ENCODE results near the gene MYD88. TPM values are rescaled to one million over a fixed set of nuclear protein-coding genes. Genes with fewer than 3 reads are reported as not detected.

The MYD88 gene
- total and polyA plus RNA-seq, 3 donors from 2014 or later: 18.7 to 30.1 (median 22.3) TPM

DNA sequence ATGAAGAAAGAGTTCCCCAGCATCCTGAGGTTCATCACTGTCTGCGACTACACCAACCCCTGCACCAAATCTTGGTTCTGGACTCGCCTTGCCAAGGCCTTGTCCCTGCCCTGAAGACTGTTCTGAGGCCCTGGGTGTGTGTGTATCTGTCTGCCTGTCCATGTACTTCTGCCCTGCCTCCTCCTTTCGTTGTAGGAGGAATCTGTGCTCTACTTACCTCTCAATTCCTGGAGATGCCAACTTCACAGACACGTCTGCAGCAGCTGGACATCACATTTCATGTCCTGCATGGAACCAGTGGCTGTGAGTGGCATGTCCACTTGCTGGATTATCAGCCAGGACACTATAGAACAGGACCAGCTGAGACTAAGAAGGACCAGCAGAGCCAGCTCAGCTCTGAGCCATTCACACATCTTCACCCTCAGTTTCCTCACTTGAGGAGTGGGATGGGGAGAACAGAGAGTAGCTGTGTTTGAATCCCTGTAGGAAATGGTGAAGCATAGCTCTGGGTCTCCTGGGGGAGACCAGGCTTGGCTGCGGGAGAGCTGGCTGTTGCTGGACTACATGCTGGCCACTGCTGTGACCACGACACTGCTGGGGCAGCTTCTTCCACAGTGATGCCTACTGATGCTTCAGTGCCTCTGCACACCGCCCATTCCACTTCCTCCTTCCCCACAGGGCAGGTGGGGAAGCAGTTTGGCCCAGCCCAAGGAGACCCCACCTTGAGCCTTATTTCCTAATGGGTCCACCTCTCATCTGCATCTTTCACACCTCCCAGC, 2.9 kb downstream of the MYD88 start:
- Histone ChIP-seq H3K4me3 (no peak overlapping the region), H3K27ac (no peak overlapping the region), H3K4me1 (peaks cover 14% of the 10 kb centered on the region), H3K27me3 (no peaks in the 10 kb centered on the region), H3K9me3 (no peaks in the 10 kb centered on the region), H3K36me3 (ENCODE audit: low read depth, missing control alignments) (no peaks in the 10 kb centered on the region)
- TF ChIP-seq POLR2A (IDR thresholded peaks at IDR 0.05): no peak
- no peak for TF ChIP-seq CTCF (IDR thresholded peaks at IDR 0.05)
- WGBS, 2 donors: 82 to 95% methylated on average over 3 to 7 of the region's 7 CpGs
- no peak for DNase-seq
- intact Hi-C loops (cut with DNase I; ENCODE audit: low total_unique reads): no loop called here

DNA sequence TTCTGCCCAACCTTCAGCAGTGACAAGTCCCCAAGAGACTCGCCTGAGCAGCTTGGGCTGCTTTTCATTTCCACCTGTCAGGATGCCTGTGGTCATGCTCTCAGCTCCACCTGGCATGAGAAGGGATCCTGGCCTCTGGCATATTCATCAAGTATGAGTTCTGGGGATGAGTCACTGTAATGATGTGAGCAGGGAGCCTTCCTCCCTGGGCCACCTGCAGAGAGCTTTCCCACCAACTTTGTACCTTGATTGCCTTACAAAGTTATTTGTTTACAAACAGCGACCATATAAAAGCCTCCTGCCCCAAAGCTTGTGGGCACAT, 3.5 kb downstream of the MYD88 start:
- Histone ChIP-seq H3K9me3 (no peaks in the 10 kb centered on the region), H3K4me1 (peaks cover 14% of the 10 kb centered on the region), H3K27ac (no peak overlapping the region), H3K27me3 (no peaks in the 10 kb centered on the region), H3K4me3 (no peak overlapping the region), H3K36me3 (ENCODE audit: low read depth, missing control alignments) (no peaks in the 10 kb centered on the region)
- DNase-seq: peak; percentile 6
- intact Hi-C loops (cut with DNase I; ENCODE audit: low total_unique reads): no loop called here
- no peak for TF ChIP-seq CTCF (IDR thresholded peaks at IDR 0.05)
- TF ChIP-seq POLR2A (IDR thresholded peaks at IDR 0.05): no peak
- 96 to 100% methylated on average over 2 of the region's 2 CpGs for WGBS, 2 donors

- Histone ChIP-seq H3K27ac (no peak overlapping the region), H3K9me3 (no peaks in the 10 kb centered on the region), H3K4me3 (no peak overlapping the region), H3K27me3 (no peaks in the 10 kb centered on the region), H3K4me1 (peaks cover 10% of the 10 kb centered on the region), H3K36me3 (ENCODE audit: low read depth, missing control alignments) (no peaks in the 10 kb centered on the region)
- WGBS, 2 donors: 89 to 92% methylated on average over 1 of the region's 1 CpG
- TF ChIP-seq POLR2A (IDR thresholded peaks at IDR 0.05): no peak
- no peak for TF ChIP-seq CTCF (IDR thresholded peaks at IDR 0.05)
- intact Hi-C loops (cut with DNase I; ENCODE audit: low total_unique reads): no loop called here
- peak; percentile 6 for DNase-seq
Measured at GRCh38 chr3:38142959-38143358, 4.5 kb downstream of the MYD88 start.

GRCh38 chr3:38143511-38143910, 5.0 kb downstream of the MYD88 start:
- no peaks in the 10 kb centered on the region for H3K9me3 ChIP-seq
- WGBS, 2 donors: 51 to 78% methylated on average over 2 to 3 of the region's 3 CpGs
- no peak for TF ChIP-seq POLR2A (IDR thresholded peaks at IDR 0.05)
- TF ChIP-seq CTCF (IDR thresholded peaks at IDR 0.05): no peak
- H3K27me3 ChIP-seq: no peaks in the 10 kb centered on the region
- intact Hi-C loops (cut with DNase I; ENCODE audit: low total_unique reads): no loop called here
- H3K36me3 ChIP-seq (ENCODE audit: low read depth, missing control alignments): no peaks in the 10 kb centered on the region
- H3K27ac ChIP-seq: no peak overlapping the region
- peak; percentile 8 for DNase-seq
- H3K4me1 ChIP-seq: peaks cover 7% of the 10 kb centered on the region
- H3K4me3 ChIP-seq: no peak overlapping the region

GRCh38 chr3:38146504-38146903, 8.0 kb downstream of the MYD88 start:
- Histone ChIP-seq H3K27me3 (no peaks in the 10 kb centered on the region), H3K9me3 (no peaks in the 10 kb centered on the region), H3K4me1 (no peaks in the 10 kb centered on the region), H3K27ac (no peak overlapping the region), H3K4me3 (no peak overlapping the region), H3K36me3 (ENCODE audit: low read depth, missing control alignments) (no peaks in the 10 kb centered on the region)
- intact Hi-C loops (cut with DNase I; ENCODE audit: low total_unique reads): no loop called here
- DNase-seq: no peak
- WGBS, 2 donors: 93 to 94% methylated on average over 2 of the region's 2 CpGs
- TF ChIP-seq CTCF (IDR thresholded peaks at IDR 0.05) (no peak), POLR2A (IDR thresholded peaks at IDR 0.05) (no peak)
